GM23338 (cell line): ENCODE measurements around the gene APOBEC3A.

Source experiments
- CREB1 ChIP-seq: fragments of 250-450 bp; sonication (Bioruptor Pico); IDR thresholded peaks from 2 replicates; pipeline ENCODE4 v1.5.0; 2020; ENCODE audit warnings: low read depth, mild to moderate bottlenecking, moderate library complexity
- EZH2 ChIP-seq: fragments of 200-600 bp; sonication (generic); IDR thresholded peaks from one replicate; pipeline ENCODE4 v1.8.0; 2017; ENCODE audit warnings: antibody characterized with exemption, mild to moderate bottlenecking, low read depth; ENCODE audit not compliant: unreplicated experiment
- EZH2phosphoT487 ChIP-seq: fragments of 200-600 bp; sonication (generic); IDR thresholded peaks from one replicate; pipeline ENCODE4 v1.8.1; 2018; ENCODE audit warnings: antibody characterized with exemption; ENCODE audit not compliant: unreplicated experiment
- JUNB ChIP-seq: IDR thresholded peaks from one replicate; pipeline ENCODE4 v1.6.1; 2016; ENCODE audit warnings: antibody characterized with exemption; ENCODE audit not compliant: unreplicated experiment
- NANOG ChIP-seq: IDR thresholded peaks from 2 replicates; pipeline ENCODE4 v1.6.1; 2016; ENCODE audit warnings: antibody characterized with exemption, borderline replicate concordance
- POLR2AphosphoS5 ChIP-seq: IDR thresholded peaks from 2 replicates; pipeline ENCODE4 v1.6.1; 2016; ENCODE audit warnings: antibody characterized with exemption, low read depth
- REST ChIP-seq: IDR thresholded peaks from one replicate; pipeline ENCODE4 v1.6.1; 2018; ENCODE audit warnings: antibody characterized with exemption; ENCODE audit not compliant: unreplicated experiment
- STAT1 ChIP-seq: IDR thresholded peaks from one replicate; pipeline ENCODE4 v1.6.1; 2016; ENCODE audit warnings: antibody characterized with exemption; ENCODE audit not compliant: unreplicated experiment
- ZNF114 ChIP-seq: fragments of 250-450 bp; sonication (Bioruptor Pico); IDR thresholded peaks from 2 replicates; pipeline ENCODE4 v1.5.0; 2020; ENCODE audit warnings: mild to moderate bottlenecking, moderate library complexity
- ZNF462 ChIP-seq: fragments of 250-450 bp; sonication (Bioruptor Pico); IDR thresholded peaks from 2 replicates; pipeline ENCODE4 v1.5.0; 2020; ENCODE audit warnings: mild to moderate bottlenecking, moderate library complexity
- TF ChIP-seq, protein P1 (sequence below), 2 experiments: fragments of 200-600 bp in 1 of 2; sonication (generic) in 1 of 2; conservative IDR thresholded peaks; 2 replicates each; pipeline versions ENCODE4 v1.5.1 to v1.6.1; 2016 to 2017; ENCODE audit warnings: antibody characterized with exemption in 2 of 2, low read depth in 2 of 2, mild to moderate bottlenecking in 2 of 2, moderate library complexity in 1 of 2

GRCh38 chr22:38953091-38953490, 4.3 kb upstream of the APOBEC3A start:
- TF ChIP-seq POLR2AphosphoS5 (no peak), JUNB (no peak), EZH2phosphoT487 (no peak), NANOG (no peak), REST (no peak), EZH2 (no peak), CREB1 (CRISPR knock-in tag) (no peak), ZNF462 (CRISPR knock-in tag) (no peak), ZNF114 (CRISPR knock-in tag) (no peak), STAT1 (no peak)
- TF ChIP-seq, protein P1, sequence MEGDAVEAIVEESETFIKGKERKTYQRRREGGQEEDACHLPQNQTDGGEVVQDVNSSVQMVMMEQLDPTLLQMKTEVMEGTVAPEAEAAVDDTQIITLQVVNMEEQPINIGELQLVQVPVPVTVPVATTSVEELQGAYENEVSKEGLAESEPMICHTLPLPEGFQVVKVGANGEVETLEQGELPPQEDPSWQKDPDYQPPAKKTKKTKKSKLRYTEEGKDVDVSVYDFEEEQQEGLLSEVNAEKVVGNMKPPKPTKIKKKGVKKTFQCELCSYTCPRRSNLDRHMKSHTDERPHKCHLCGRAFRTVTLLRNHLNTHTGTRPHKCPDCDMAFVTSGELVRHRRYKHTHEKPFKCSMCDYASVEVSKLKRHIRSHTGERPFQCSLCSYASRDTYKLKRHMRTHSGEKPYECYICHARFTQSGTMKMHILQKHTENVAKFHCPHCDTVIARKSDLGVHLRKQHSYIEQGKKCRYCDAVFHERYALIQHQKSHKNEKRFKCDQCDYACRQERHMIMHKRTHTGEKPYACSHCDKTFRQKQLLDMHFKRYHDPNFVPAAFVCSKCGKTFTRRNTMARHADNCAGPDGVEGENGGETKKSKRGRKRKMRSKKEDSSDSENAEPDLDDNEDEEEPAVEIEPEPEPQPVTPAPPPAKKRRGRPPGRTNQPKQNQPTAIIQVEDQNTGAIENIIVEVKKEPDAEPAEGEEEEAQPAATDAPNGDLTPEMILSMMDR (conservative IDR thresholded peaks at IDR 0.05; ENCODE audit: low read depth in 2 of 2): no peak
